Superior temporal gyrus (tissue), 1 donor: ENCODE data around the gene F11.
"Not testable (repeated sequence)": the region's sequence is repeated elsewhere in the genome, so short reads cannot be mapped to it uniquely, and the experiment has no call there.

ENCODE experiments used
- DNase-seq: peaks from one replicate; pipeline ENCODE4 v3.0.0-alpha.2; 2016; ENCODE audit errors: extremely low spot score

F11 gene

DNA sequence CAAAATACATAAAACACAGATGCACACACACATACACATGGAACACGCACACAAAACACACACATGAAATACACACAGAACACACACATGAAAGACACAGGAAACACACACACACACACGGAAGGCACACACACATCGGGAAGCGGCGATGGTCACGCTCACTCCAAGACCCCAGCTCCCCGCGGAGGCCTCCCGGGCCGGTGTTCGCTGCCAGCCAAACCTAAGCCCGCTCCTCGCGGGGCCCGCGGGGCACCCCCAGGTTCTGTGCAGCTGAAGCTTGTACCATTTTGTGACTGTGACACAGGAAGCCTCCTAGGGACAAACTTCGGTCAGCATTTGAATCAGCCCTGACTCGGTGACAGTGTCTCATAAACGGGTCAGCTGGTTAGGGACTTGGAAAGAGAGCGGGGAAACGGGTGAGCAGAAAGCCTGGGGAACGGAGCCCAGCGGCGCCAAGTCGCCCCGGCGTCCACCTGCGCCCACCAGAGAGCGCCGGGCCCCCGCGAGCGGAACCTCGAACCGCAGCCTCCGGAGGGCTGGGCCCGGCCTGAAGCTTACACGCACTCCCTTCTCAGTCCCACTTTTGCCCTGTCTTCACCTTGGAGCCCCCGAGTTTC, 32.1 kb downstream of the F11 start:
- DNase-seq: no peak

DNA sequence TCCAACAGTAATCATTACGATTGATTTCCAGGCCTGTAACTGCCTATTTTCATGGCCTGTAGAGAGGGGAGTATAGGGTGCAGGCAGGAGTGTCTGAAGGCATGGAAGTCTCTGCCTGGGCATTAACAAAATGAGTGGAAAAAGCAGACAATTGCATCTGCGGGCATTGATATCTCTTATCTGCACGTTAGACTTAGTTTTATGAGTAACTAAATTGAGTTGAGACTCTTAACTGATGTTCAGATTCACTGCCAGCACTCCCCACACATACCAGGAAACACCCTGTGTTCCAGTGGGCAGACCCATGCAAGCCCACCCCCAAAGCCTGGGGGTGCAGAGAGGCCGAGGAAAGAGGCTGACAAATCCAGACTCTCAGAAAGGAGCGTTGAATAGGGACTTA, 33.3 kb downstream of the F11 start:
- DNase-seq: no peak

DNA sequence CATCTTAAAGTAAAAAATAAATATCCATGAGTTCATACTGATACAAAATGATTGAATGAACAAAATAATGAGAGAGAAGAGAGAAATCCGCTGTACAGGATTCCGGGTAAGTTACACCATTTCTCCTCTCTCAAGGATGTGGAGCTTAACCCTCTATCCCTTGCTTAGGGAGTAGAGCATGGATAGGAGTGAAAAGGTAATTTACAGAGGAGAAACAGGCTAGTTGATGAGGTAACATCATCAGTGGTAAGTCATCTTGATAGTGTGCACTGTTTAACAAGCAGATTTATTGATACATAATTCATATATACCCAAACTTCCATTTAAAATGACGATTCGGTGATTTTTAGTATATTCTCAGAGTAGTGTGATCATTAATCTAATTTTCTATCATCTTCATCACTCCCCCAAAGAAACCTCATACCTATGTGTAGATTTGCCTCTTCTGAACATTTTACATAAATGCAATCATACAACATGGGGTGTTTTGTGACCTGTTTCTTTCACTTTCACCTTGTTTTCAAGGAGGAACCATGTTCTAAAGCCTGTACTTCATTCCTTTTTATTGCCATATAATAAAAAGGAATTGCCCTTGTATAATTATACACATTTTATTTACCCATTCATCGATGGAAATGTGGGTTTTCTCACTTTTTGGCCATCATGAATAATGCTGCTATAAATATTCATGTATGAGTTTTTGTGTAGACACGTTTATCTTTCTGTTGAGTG, 34.8 kb downstream of the F11 start:
- DNase-seq: no peak

DNA sequence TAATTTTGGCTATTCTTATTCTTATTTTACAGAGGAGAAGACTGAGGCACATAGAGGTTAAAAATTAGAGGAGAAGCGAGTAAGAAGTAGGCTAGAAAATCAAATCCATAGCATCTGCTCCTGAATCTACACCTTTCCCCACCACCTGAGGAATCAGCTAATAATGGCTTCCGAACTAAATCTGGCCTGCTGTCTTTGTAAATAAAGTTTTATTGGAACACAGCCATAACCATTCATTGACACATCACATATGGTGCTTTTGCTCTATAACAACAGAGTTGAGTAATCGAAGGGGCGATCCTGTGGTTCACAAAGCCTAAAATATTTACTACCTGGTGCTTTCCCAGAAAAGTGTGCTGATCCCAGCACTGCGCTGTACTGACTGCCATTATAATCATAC, 38.2 kb downstream of the F11 start:
- DNase-seq: no peak

DNA sequence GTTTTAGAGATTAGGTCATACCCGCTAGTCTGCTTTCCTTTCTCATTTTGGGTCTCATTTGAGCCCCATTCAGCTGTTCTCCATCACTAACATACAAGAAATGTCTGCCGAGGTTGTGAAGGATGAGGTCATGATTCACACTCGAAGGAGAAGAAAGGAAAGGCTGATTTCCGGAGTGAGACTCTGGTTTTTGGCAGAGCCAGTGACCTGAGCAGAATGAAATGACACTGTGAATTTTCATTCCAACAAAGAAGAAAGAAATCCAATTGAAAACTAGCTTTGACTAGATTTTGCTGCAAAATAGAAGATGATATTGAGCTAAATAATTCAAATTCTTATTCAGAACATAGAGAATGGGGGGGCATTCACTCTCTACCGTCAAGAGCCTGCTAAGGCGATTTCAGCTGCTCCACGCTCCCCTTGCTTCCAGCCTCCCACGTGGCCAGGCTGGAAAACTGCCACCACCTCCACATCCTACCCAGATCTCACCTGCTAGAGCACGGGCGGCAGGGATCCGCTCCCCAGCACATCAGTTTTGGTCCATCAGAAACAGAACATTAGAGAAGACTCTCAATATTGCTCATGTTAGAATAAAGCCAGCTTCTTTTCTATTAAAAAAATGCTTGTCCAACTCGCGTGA, 39.0 kb downstream of the F11 start:
- no peak for DNase-seq

- no peak for DNase-seq
These were observed 41.5 kb downstream of the F11 start for GRCh38 chr4:186307497-186307896.

DNA sequence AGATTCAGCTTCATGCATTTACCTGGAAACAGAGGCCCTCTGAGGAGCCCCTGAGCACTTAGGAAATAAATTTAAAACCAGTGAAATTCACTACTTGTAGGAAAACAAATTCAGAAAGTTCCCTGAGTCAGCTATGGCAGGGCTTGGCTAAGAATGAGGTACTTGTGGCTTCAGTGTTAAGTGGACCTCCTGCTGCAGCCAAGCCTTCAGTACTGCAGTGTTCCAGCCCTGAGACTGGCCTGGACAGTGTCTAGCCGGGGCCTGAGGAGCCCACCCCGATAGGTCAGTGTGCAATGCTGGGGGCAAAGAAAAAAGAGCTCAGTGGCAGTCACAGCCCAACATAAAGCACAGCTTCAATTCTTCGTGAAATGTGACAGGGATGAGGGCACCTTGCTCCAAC, 41.9 kb downstream of the F11 start:
- no peak for DNase-seq

- DNase-seq: no peak
These were observed 52.5 kb downstream of the F11 start for GRCh38 chr4:186318481-186318880.

- DNase-seq: not testable (repeated sequence)
These were observed 58.7 kb downstream of the F11 start for GRCh38 chr4:186324660-186325059.

GRCh38 chr4:186326391-186326790, 60.4 kb downstream of the F11 start:
- no peak for DNase-seq

- no peak for DNase-seq
These were observed 63.4 kb downstream of the F11 start for GRCh38 chr4:186329372-186329771.

DNA sequence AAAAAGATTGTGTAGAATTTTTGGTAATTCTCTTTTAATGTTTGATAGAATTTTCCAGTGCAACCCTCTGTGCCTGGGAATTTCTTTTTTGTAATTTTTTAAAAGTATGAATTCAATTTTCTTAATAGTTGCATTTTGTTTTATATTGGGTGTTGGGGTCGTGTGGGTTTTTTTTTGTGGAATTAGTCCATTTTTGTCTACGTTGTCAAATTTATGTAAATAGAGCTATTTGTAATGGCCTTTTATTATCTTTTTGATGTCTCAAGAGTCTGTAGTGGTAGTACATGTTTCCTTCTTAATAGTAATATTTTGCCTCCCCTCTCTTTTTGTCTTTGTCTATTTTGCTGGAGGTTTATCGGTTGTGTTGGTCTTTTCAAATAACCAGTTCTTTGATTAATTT, 64.4 kb downstream of the F11 start:
- no peak for DNase-seq

DNA sequence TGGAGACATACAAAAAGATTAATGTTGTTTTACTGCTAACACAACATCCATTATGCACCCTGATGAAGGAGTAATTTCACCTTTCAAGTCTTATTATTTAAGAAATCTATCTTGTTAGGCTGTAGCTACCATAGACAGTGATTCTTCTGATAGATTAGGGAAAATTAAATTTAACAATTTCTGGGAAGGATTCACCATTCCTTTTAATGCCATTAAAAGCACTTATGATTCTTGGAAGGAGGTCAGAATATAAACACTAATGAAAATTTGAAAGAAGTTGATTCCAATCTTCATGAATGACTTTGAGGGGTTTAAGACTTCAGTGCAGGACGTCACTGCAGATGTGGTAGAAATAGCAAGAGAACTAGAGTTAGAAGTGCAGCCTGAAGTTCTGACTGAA, 69.8 kb downstream of the F11 start:
- DNase-seq: no peak
